Measurements from ENCODE around the gene ALKBH4. TPM values are rescaled to one million over a fixed set of nuclear protein-coding genes. Genes with fewer than 3 reads are reported as not detected.
"Not testable (repeated sequence)": the region's sequence is repeated elsewhere in the genome, so short reads cannot be mapped to it uniquely, and the experiment has no call there.

Gene ALKBH4
- total RNA-seq, 1 experiment from 2014 or later, result 13.8 TPM

GRCh38 chr7:102493220-102493935 is 28.7 kb upstream of the ALKBH4 start:
- H3K27me3 Mint-ChIP-seq (ENCODE audit: insufficient read depth, unreplicated experiment); H3K9me3 Mint-ChIP-seq (ENCODE audit: unreplicated experiment); DNase-seq; H3K27me3 ChIP-seq (replicated peaks; ENCODE audit: control insufficient read depth, insufficient read depth, low read length); H3K9me3 ChIP-seq; H3K4me3 ChIP-seq (ENCODE audit: low read depth, low read length); H3K27ac Mint-ChIP-seq (ENCODE audit: unreplicated experiment); H3K4me1 Mint-ChIP-seq (ENCODE audit: low read depth, unreplicated experiment); POLR2A ChIA-PET; intact Hi-C loops (cut with micrococcal nuclease; ENCODE audit: unreplicated experiment); H3K4me3 Mint-ChIP-seq (ENCODE audit: unreplicated experiment); H3K36me3 ChIP-seq (ENCODE audit: control insufficient read depth, insufficient read depth, low read length); H3K4me1 ChIP-seq; H3K36me3 Mint-ChIP-seq (ENCODE audit: insufficient read depth, unreplicated experiment); BruUV-seq (replicated peaks); CTCF ChIA-PET: not testable (repeated sequence)

DNA sequence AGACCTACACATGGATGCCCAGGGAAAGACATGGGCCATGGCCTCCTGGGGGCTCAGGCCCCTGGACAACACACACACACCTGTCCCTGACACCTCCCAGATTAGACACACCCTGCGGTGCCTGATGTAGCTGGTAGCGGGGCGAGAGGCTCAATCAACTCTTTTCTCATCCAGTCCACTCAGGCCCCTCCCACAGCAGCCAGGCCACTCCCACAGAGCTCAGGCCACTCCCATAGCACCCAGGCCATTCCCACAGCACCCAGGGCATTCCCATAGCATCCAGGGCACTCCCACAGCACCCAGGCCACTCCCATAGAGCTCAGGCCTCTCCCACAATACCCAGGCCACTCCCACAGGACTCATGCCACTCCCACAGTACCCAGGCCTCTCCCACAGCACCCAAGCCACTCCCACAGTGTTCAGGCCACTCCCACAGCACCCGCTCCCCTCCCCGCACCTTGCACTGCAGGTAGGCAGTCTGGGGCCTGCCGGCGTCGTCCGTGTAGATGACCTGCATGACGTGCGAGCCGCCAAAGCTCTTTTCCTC is 25.9 kb upstream of the ALKBH4 start:
- BruUV-seq (replicated peaks); H3K36me3 ChIP-seq (ENCODE audit: control insufficient read depth, insufficient read depth, low read length); H3K4me1 ChIP-seq; intact Hi-C loops (cut with micrococcal nuclease; ENCODE audit: unreplicated experiment); H3K27me3 Mint-ChIP-seq (ENCODE audit: insufficient read depth, unreplicated experiment); H3K4me3 Mint-ChIP-seq (ENCODE audit: unreplicated experiment); H3K9me3 ChIP-seq; POLR2A ChIA-PET; H3K27ac Mint-ChIP-seq (ENCODE audit: unreplicated experiment); H3K27me3 ChIP-seq (replicated peaks; ENCODE audit: control insufficient read depth, insufficient read depth, low read length); H3K4me1 Mint-ChIP-seq (ENCODE audit: low read depth, unreplicated experiment); H3K36me3 Mint-ChIP-seq (ENCODE audit: insufficient read depth, unreplicated experiment); H3K9me3 Mint-ChIP-seq (ENCODE audit: unreplicated experiment); CTCF ChIA-PET; H3K4me3 ChIP-seq (ENCODE audit: low read depth, low read length): not testable (repeated sequence)
- peak; percentile 71 to 78 for DNase-seq

GRCh38 chr7:102484317-102484716 is 19.7 kb upstream of the ALKBH4 start:
- H3K9me3 ChIP-seq; H3K4me1 Mint-ChIP-seq (ENCODE audit: low read depth, unreplicated experiment); DNase-seq; CTCF ChIA-PET; POLR2A ChIA-PET; H3K27ac Mint-ChIP-seq (ENCODE audit: unreplicated experiment); H3K4me3 ChIP-seq (ENCODE audit: low read depth, low read length); H3K36me3 ChIP-seq (ENCODE audit: control insufficient read depth, insufficient read depth, low read length); H3K4me1 ChIP-seq; H3K27me3 Mint-ChIP-seq (ENCODE audit: insufficient read depth, unreplicated experiment); BruUV-seq (replicated peaks); intact Hi-C loops (cut with micrococcal nuclease; ENCODE audit: unreplicated experiment); H3K27me3 ChIP-seq (replicated peaks; ENCODE audit: control insufficient read depth, insufficient read depth, low read length); H3K4me3 Mint-ChIP-seq (ENCODE audit: unreplicated experiment); H3K9me3 Mint-ChIP-seq (ENCODE audit: unreplicated experiment); H3K36me3 Mint-ChIP-seq (ENCODE audit: insufficient read depth, unreplicated experiment): not testable (repeated sequence)

DNA sequence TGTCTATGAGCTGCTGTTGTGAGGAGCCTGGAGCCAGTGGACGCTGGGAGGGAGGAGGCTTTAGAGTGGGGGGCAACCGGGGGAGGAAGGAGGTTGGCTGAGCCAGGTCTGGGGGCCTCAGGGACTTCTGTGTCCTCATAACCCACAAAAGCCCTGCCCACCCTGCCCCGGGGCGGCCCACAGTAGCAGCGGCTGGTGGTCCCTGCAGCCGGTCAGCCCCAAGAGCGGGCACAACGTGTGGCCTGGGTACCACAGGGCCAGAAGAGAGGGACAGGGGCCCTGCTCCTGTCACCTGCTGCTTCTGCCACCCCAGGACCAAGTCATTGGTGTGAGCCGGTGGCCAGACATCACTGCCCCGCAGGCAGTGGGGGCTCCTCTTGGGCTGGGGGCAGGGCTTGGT is 17.3 kb upstream of the ALKBH4 start:
- POLR2A ChIA-PET; H3K27ac Mint-ChIP-seq (ENCODE audit: unreplicated experiment); H3K36me3 ChIP-seq (ENCODE audit: control insufficient read depth, insufficient read depth, low read length); H3K4me3 ChIP-seq (ENCODE audit: low read depth, low read length); H3K4me1 Mint-ChIP-seq (ENCODE audit: low read depth, unreplicated experiment); H3K27me3 Mint-ChIP-seq (ENCODE audit: insufficient read depth, unreplicated experiment); H3K27me3 ChIP-seq (replicated peaks; ENCODE audit: control insufficient read depth, insufficient read depth, low read length); H3K36me3 Mint-ChIP-seq (ENCODE audit: insufficient read depth, unreplicated experiment); intact Hi-C loops (cut with micrococcal nuclease; ENCODE audit: unreplicated experiment); H3K4me1 ChIP-seq; BruUV-seq (replicated peaks); H3K4me3 Mint-ChIP-seq (ENCODE audit: unreplicated experiment); H3K9me3 Mint-ChIP-seq (ENCODE audit: unreplicated experiment); CTCF ChIA-PET; H3K9me3 ChIP-seq: not testable (repeated sequence)
- DNase-seq, result peak in 1 of 2 experiments; percentile 4

GRCh38 chr7:102479982-102480637 is 15.4 kb upstream of the ALKBH4 start:
- POLR2A ChIA-PET; H3K27me3 ChIP-seq (replicated peaks; ENCODE audit: control insufficient read depth, insufficient read depth, low read length); H3K27me3 Mint-ChIP-seq (ENCODE audit: insufficient read depth, unreplicated experiment); H3K27ac Mint-ChIP-seq (ENCODE audit: unreplicated experiment); BruUV-seq (replicated peaks); H3K4me1 Mint-ChIP-seq (ENCODE audit: low read depth, unreplicated experiment); CTCF ChIA-PET; intact Hi-C loops (cut with micrococcal nuclease; ENCODE audit: unreplicated experiment); H3K9me3 ChIP-seq; H3K4me1 ChIP-seq; H3K4me3 ChIP-seq (ENCODE audit: low read depth, low read length); H3K36me3 ChIP-seq (ENCODE audit: control insufficient read depth, insufficient read depth, low read length); H3K36me3 Mint-ChIP-seq (ENCODE audit: insufficient read depth, unreplicated experiment); H3K9me3 Mint-ChIP-seq (ENCODE audit: unreplicated experiment); H3K4me3 Mint-ChIP-seq (ENCODE audit: unreplicated experiment): not testable (repeated sequence)
- peak; percentile 63 to 64 for DNase-seq
- TF ChIP-seq, protein P1, sequence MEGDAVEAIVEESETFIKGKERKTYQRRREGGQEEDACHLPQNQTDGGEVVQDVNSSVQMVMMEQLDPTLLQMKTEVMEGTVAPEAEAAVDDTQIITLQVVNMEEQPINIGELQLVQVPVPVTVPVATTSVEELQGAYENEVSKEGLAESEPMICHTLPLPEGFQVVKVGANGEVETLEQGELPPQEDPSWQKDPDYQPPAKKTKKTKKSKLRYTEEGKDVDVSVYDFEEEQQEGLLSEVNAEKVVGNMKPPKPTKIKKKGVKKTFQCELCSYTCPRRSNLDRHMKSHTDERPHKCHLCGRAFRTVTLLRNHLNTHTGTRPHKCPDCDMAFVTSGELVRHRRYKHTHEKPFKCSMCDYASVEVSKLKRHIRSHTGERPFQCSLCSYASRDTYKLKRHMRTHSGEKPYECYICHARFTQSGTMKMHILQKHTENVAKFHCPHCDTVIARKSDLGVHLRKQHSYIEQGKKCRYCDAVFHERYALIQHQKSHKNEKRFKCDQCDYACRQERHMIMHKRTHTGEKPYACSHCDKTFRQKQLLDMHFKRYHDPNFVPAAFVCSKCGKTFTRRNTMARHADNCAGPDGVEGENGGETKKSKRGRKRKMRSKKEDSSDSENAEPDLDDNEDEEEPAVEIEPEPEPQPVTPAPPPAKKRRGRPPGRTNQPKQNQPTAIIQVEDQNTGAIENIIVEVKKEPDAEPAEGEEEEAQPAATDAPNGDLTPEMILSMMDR (IDR thresholded peaks at IDR 0.05; ENCODE audit: insufficient read depth in 1 of 2, low read depth in 1 of 2, low read length in 1 of 2, severe bottlenecking in 1 of 2, unreplicated experiment in 1 of 2), result peak in 1 of 2 experiments; percentile 3

GRCh38 chr7:102479209-102479584 is 14.5 kb upstream of the ALKBH4 start:
- DNase-seq; H3K27ac Mint-ChIP-seq (ENCODE audit: unreplicated experiment); H3K4me1 Mint-ChIP-seq (ENCODE audit: low read depth, unreplicated experiment); H3K36me3 Mint-ChIP-seq (ENCODE audit: insufficient read depth, unreplicated experiment); BruUV-seq (replicated peaks); intact Hi-C loops (cut with micrococcal nuclease; ENCODE audit: unreplicated experiment); H3K27me3 Mint-ChIP-seq (ENCODE audit: insufficient read depth, unreplicated experiment); CTCF ChIA-PET; POLR2A ChIA-PET; H3K4me3 Mint-ChIP-seq (ENCODE audit: unreplicated experiment); H3K9me3 Mint-ChIP-seq (ENCODE audit: unreplicated experiment); H3K4me3 ChIP-seq (ENCODE audit: low read depth, low read length); H3K4me1 ChIP-seq; H3K9me3 ChIP-seq; H3K27me3 ChIP-seq (replicated peaks; ENCODE audit: control insufficient read depth, insufficient read depth, low read length); H3K36me3 ChIP-seq (ENCODE audit: control insufficient read depth, insufficient read depth, low read length): not testable (repeated sequence)

Measured in Caco-2 (cell line).